Loucy (cell line): ENCODE measurements around the gene MKNK2.
"Not testable (repeated sequence)": the region's sequence is repeated elsewhere in the genome, so short reads cannot be mapped to it uniquely, and the experiment has no call there.

ENCODE experiments used
- H2AFZ ChIP-seq: fragments of 200-600 bp; sonication (generic); 2 replicates; pipeline ENCODE4 v1.6.0; 2016; ENCODE audit warnings: antibody characterized with exemption, mild to moderate bottlenecking, low read length, moderate library complexity
- H3F3A ChIP-seq: fragments of 200-600 bp; 2 replicates; pipeline ENCODE4 v1.6.0; 2016; ENCODE audit warnings: antibody characterized with exemption, low read depth, mild to moderate bottlenecking
- H3K27me3 ChIP-seq: fragments of 200-600 bp; sonication (generic); 2 replicates; pipeline ENCODE4 v1.6.1; 2014; ENCODE audit warnings: low read length, mild to moderate bottlenecking; ENCODE audit not compliant: insufficient read depth, poor library complexity, severe bottlenecking
- H3K36me3 ChIP-seq: fragments of 200-600 bp; sonication (generic); 2 replicates; pipeline ENCODE4 v1.6.1; 2016; ENCODE audit warnings: low read length; ENCODE audit not compliant: insufficient read depth
- H3K4me1 ChIP-seq: fragments of 200-600 bp; sonication (generic); 2 replicates; pipeline ENCODE4 v1.5.1; 2014; ENCODE audit warnings: low read length, mild to moderate bottlenecking; ENCODE audit not compliant: insufficient read depth, poor library complexity, severe bottlenecking
- H3K4me2 ChIP-seq: fragments of 200-600 bp; sonication (generic); 2 replicates; pipeline ENCODE4 v1.6.0; 2014; ENCODE audit warnings: antibody characterized with exemption, low read length, low read depth, mild to moderate bottlenecking; ENCODE audit not compliant: poor library complexity, severe bottlenecking
- H3K4me3 ChIP-seq: fragments of 200-600 bp; sonication (generic); 2 replicates; pipeline ENCODE4 v1.5.1; 2014; ENCODE audit warnings: low read length, mild to moderate bottlenecking, mixed read lengths; ENCODE audit not compliant: poor library complexity, severe bottlenecking
- H3K79me2 ChIP-seq: fragments of 200-600 bp; sonication (generic); 2 replicates; pipeline ENCODE4 v1.6.1; 2014; ENCODE audit warnings: low read length; ENCODE audit not compliant: insufficient read depth
- H3K9ac ChIP-seq: fragments of 200-600 bp; sonication (generic); 2 replicates; pipeline ENCODE4 v1.6.0; 2014; ENCODE audit warnings: mild to moderate bottlenecking, low read depth, low read length, moderate library complexity; ENCODE audit not compliant: poor library complexity, severe bottlenecking
- H3K9me2 ChIP-seq: fragments of 200-600 bp; sonication (generic); replicated peaks from 2 replicates; pipeline ENCODE4 v1.6.1; 2016; ENCODE audit warnings: low read depth, low read length, mixed read lengths
- H3K9me3 ChIP-seq: fragments of 200-600 bp; sonication (generic); 2 replicates; pipeline ENCODE4 v1.6.1; 2014; ENCODE audit warnings: mild to moderate bottlenecking, antibody characterized with exemption, low read length, low read depth; ENCODE audit not compliant: insufficient read depth
- H4K20me1 ChIP-seq: fragments of 200-600 bp; sonication (generic); 2 replicates; pipeline ENCODE4 v1.6.0; 2014; ENCODE audit warnings: antibody characterized with exemption, low read length, mild to moderate bottlenecking; ENCODE audit not compliant: insufficient read depth, poor library complexity, severe bottlenecking
- CTCF ChIP-seq: fragments of 200-600 bp; sonication (generic); conservative IDR thresholded peaks from 2 replicates; pipeline ENCODE4 v1.5.1; 2014; ENCODE audit warnings: mild to moderate bottlenecking, antibody characterized with exemption, low read length
- EZH2phosphoT487 ChIP-seq: fragments of 200-600 bp; IDR thresholded peaks from 2 replicates; pipeline ENCODE4 v1.6.1; 2018; ENCODE audit warnings: antibody characterized with exemption, mild to moderate bottlenecking, moderate library complexity, borderline replicate concordance

MKNK2 gene

GRCh38 chr19:2089727-2090053 lies 38.6 kb upstream of the MKNK2 start:
- Histone ChIP-seq H3K4me3 (peak overlapping the region; percentile 71), H3K27me3 (no peaks in the 10 kb centered on the region), H3K36me3 (no peaks in the 10 kb centered on the region), H2AFZ (no peak overlapping the region), H3K9me3 (no peaks in the 10 kb centered on the region), H3K4me1 (peaks cover 70% of the 10 kb centered on the region), H3K4me2 (peak overlapping the region; percentile 88), H3K9me2 (no peaks in the 10 kb centered on the region), H3K9ac (peak overlapping the region; percentile 90), H4K20me1 (no peaks in the 10 kb centered on the region), H3F3A (peaks cover 3% of the 10 kb centered on the region; the same call in 1 of the 2 replicates), H3K79me2 (peaks cover 84% of the 10 kb centered on the region)
- TF ChIP-seq CTCF, result no peak
- no peak for TF ChIP-seq EZH2phosphoT487

GRCh38 chr19:2089001-2089711 lies 38.1 kb upstream of the MKNK2 start:
- Histone ChIP-seq H3K4me3 (peak overlapping the region; percentile 71), H4K20me1 (no peaks in the 10 kb centered on the region), H2AFZ (no peak overlapping the region), H3K4me2 (peak overlapping the region; percentile 88), H3K4me1 (peaks cover 70% of the 10 kb centered on the region), H3K9me3 (no peaks in the 10 kb centered on the region), H3K27me3 (no peaks in the 10 kb centered on the region), H3K9me2 (no peaks in the 10 kb centered on the region), H3K9ac (peak overlapping the region; percentile 90), H3K79me2 (peaks cover 84% of the 10 kb centered on the region), H3F3A (peaks cover 3% of the 10 kb centered on the region; the same call in 1 of the 2 replicates), H3K36me3 (no peaks in the 10 kb centered on the region)
- TF ChIP-seq CTCF (peak; percentile 40), EZH2phosphoT487 (no peak)

- H3K27me3 ChIP-seq, result no peaks in the 10 kb centered on the region
- H3K9me3 ChIP-seq, result no peaks in the 10 kb centered on the region
- no peak overlapping the region for H3K4me3 ChIP-seq
- H3K9me2 ChIP-seq, result no peaks in the 10 kb centered on the region
- peak overlapping the region; percentile 52 for H3K9ac ChIP-seq
- peak overlapping the region; percentile 33 for H3K4me2 ChIP-seq
- TF ChIP-seq CTCF, result peak; percentile 18; the same call in 1 of the 2 replicates
- TF ChIP-seq EZH2phosphoT487, result no peak
- H3K4me1 ChIP-seq, result peaks cover 69% of the 10 kb centered on the region
- no peak overlapping the region for H2AFZ ChIP-seq
- H3F3A ChIP-seq, result peaks cover 3% of the 10 kb centered on the region
- H3K79me2 ChIP-seq, result peaks cover 84% of the 10 kb centered on the region
- H3K36me3 ChIP-seq, result no peaks in the 10 kb centered on the region
- H4K20me1 ChIP-seq, result peaks cover 6% of the 10 kb centered on the region
These were observed 36.6 kb upstream of the MKNK2 start for GRCh38 chr19:2087621-2088100.

GRCh38 chr19:2086695-2087620 lies 35.9 kb upstream of the MKNK2 start:
- peaks cover 84% of the 10 kb centered on the region for H3K79me2 ChIP-seq

More at GRCh38 chr19:2086695-2087620, 35.9 kb upstream of the MKNK2 start:
- H4K20me1 ChIP-seq, result peaks cover 13% of the 10 kb centered on the region
- H3K4me3 ChIP-seq, result peak overlapping the region; percentile 21
- H3K4me2 ChIP-seq, result peak overlapping the region; percentile 33
- not testable (repeated sequence) for H2AFZ ChIP-seq, H3K36me3 ChIP-seq, H3K9me2 ChIP-seq, H3K9me3 ChIP-seq, H3F3A ChIP-seq, H3K27me3 ChIP-seq
- peak overlapping the region; percentile 52 for H3K9ac ChIP-seq
- H3K4me1 ChIP-seq, result peaks cover 75% of the 10 kb centered on the region
